Parathyroid adenoma (tissue), 2 donors: ENCODE results near the gene NEUROG2.

Source experiments
- H2AFZ ChIP-seq: fragments of 300-600 bp; sonication (generic); one replicate; pipeline ENCODE4 v1.7.0; 2017; ENCODE audit warnings: antibody characterized with exemption, mild to moderate bottlenecking
- H3K27ac ChIP-seq: fragments of 300-600 bp; sonication (generic); one replicate; pipeline ENCODE4 v1.7.0; 2017
- H3K27me3 ChIP-seq: fragments of 300-600 bp; sonication (generic); one replicate; pipeline ENCODE4 v1.7.0; 2017; ENCODE audit warnings: low read length; ENCODE audit not compliant: control insufficient read depth, insufficient read depth
- H3K36me3 ChIP-seq: fragments of 300-600 bp; sonication (generic); one replicate; pipeline ENCODE4 v1.7.0; 2017; ENCODE audit warnings: low read length; ENCODE audit not compliant: control insufficient read depth, insufficient read depth
- H3K4me1 ChIP-seq: fragments of 300-600 bp; sonication (generic); one replicate; pipeline ENCODE4 v1.7.0; 2017; ENCODE audit warnings: control low read depth
- H3K4me2 ChIP-seq: fragments of 300-600 bp; sonication (generic); one replicate; pipeline ENCODE4 v1.7.0; 2017; ENCODE audit warnings: low read length
- H3K4me3 ChIP-seq: fragments of 300-600 bp; sonication (generic); one replicate; pipeline ENCODE4 v1.7.0; 2017; ENCODE audit warnings: low read depth, low read length
- H3K79me2 ChIP-seq: fragments of 300-600 bp; sonication (generic); one replicate; pipeline ENCODE4 v1.7.0; 2017; ENCODE audit warnings: control low read depth
- H3K9ac ChIP-seq: fragments of 300-600 bp; sonication (generic); one replicate; pipeline ENCODE4 v1.7.0; 2017; ENCODE audit warnings: mild to moderate bottlenecking
- H3K9me3 ChIP-seq: fragments of 300-600 bp; sonication (generic); one replicate; pipeline ENCODE4 v1.7.0; 2017; ENCODE audit warnings: low read length; ENCODE audit not compliant: control insufficient read depth
- CTCF ChIP-seq: fragments of 300-600 bp; sonication (generic); IDR thresholded peaks from one replicate; pipeline ENCODE4 v1.7.0; 2017; ENCODE audit warnings: antibody characterized with exemption, mild to moderate bottlenecking
- donor health status: primary hyperparathyroidism.

The NEUROG2 gene

GRCh38 chr4:112532267-112532666, 16.3 kb upstream of the NEUROG2 start:
- Histone ChIP-seq H3K27ac (no peak overlapping the region), H2AFZ (no peak overlapping the region), H3K27me3 (no peaks in the 10 kb centered on the region), H3K4me1 (no peaks in the 10 kb centered on the region), H3K36me3 (no peaks in the 10 kb centered on the region), H3K4me3 (no peak overlapping the region), H3K79me2 (no peaks in the 10 kb centered on the region), H3K9ac (no peak overlapping the region), H3K4me2 (no peak overlapping the region), H3K9me3 (no peaks in the 10 kb centered on the region)
- TF ChIP-seq CTCF, result no peak

GRCh38 chr4:112531146-112531545, 15.2 kb upstream of the NEUROG2 start:
- TF ChIP-seq CTCF, result no peak
- Histone ChIP-seq H3K27ac (no peak overlapping the region), H3K9ac (no peak overlapping the region), H2AFZ (no peak overlapping the region), H3K27me3 (no peaks in the 10 kb centered on the region), H3K79me2 (no peaks in the 10 kb centered on the region), H3K4me1 (no peaks in the 10 kb centered on the region), H3K36me3 (no peaks in the 10 kb centered on the region), H3K4me2 (no peak overlapping the region), H3K4me3 (no peak overlapping the region), H3K9me3 (no peaks in the 10 kb centered on the region)

GRCh38 chr4:112526061-112526460, 10.1 kb upstream of the NEUROG2 start:
- H3K27me3 ChIP-seq, result peaks cover 18% of the 10 kb centered on the region
- H3K4me2 ChIP-seq, result no peak overlapping the region
- no peak overlapping the region for H2AFZ ChIP-seq
- no peak overlapping the region for H3K4me3 ChIP-seq
- H3K27ac ChIP-seq, result no peak overlapping the region
- no peaks in the 10 kb centered on the region for H3K36me3 ChIP-seq
- no peak overlapping the region for H3K9ac ChIP-seq
- H3K4me1 ChIP-seq, result no peaks in the 10 kb centered on the region
- no peaks in the 10 kb centered on the region for H3K9me3 ChIP-seq
- no peak for TF ChIP-seq CTCF
- no peaks in the 10 kb centered on the region for H3K79me2 ChIP-seq

- Histone ChIP-seq H2AFZ (no peak overlapping the region), H3K27ac (no peak overlapping the region), H3K4me3 (peak overlapping the region; percentile 19), H3K9ac (no peak overlapping the region), H3K79me2 (no peaks in the 10 kb centered on the region), H3K36me3 (no peaks in the 10 kb centered on the region), H3K4me1 (no peaks in the 10 kb centered on the region), H3K27me3 (peaks cover 23% of the 10 kb centered on the region), H3K9me3 (no peaks in the 10 kb centered on the region), H3K4me2 (peak overlapping the region; percentile 41)
- TF ChIP-seq CTCF, result peak; percentile 11
These were observed 8.0 kb upstream of the NEUROG2 start for GRCh38 chr4:112523764-112524505.
